Lower leg skin (tissue), 4 donors: ENCODE measurements around the gene PMP22. TPM values are rescaled to one million over a fixed set of nuclear protein-coding genes. Genes with fewer than 3 reads are reported as not detected.

Experiments used
- DNase-seq, 2 donors: peaks; one replicate each; pipeline ENCODE4 v3.0.0-alpha.2; 2019; ENCODE audit warnings: low spot score in 2 of 2
- H3K4me3 ChIP-seq: fragments of 200-600 bp; sonication (generic); 2 replicates; pipeline ENCODE4 v1.5.1; 2017; ENCODE audit warnings: mild to moderate bottlenecking, low read depth; ENCODE audit not compliant: poor library complexity, severe bottlenecking
- POLR2A ChIP-seq, 2 donors: fragments of 450-650 bp; IDR thresholded peaks; one replicate each; pipeline ENCODE4 v1.6.1; 2016 to 2017; ENCODE audit warnings: antibody characterized with exemption in 2 of 2, mild to moderate bottlenecking in 1 of 2, moderate library complexity in 1 of 2
- WGBS, 2 donors: methylation state at CpG; one replicate each; pipeline ENCODE4 v1.1.5; 2018; 5-methylcytosine and 5-hydroxymethylcytosine counted together
- intact Hi-C: fragments of 100-400 bp; cut with DNase I; formaldehyde crosslinking; loops from one replicate; pipeline ENCODE4 v1.15.0; 2023; ENCODE audit warnings: low total_unique reads
- total RNA-seq, 4 donors: library from RNA; depleted of rRNA; stranded (reverse); fragments of >200 nt; gene quantifications; one replicate each; pipeline ENCODE4 v1.1.0, GENCODE V29; 2016
- TF ChIP-seq, protein P1 (sequence below), 3 donors: fragments of 450-650 bp; IDR thresholded peaks; one replicate each; pipeline ENCODE4 v1.5.1; 2016; ENCODE audit warnings: antibody characterized with exemption in 3 of 3, mild to moderate bottlenecking in 3 of 3, moderate library complexity in 2 of 3

PMP22 gene
- total RNA-seq, 4 donors from 2014 or later, result 34.9 to 120 (median 64.5) TPM

DNA sequence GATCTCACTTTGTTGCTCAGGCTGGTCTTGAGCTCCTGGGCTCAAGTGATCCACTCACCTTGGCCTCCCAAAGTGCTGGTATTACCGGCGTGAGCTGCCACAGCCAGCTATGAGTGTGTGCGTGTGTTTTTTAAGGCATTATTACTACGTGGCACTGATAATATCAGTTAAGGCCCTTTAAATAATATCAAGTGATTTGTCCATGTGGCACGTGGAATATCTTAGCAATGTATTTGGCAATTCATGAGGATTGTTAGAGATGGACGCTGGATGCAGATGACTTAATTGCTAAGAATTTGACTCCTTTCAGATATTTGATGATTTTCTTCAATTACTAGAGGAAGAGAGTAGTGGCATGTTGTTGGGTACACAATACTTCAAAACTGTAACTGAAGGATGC is 25.5 kb upstream of the PMP22 start:
- 80% methylated on average over 6 of the region's 6 CpGs for WGBS, 2 donors
- no peak overlapping the region for H3K4me3 ChIP-seq
- no peak for TF ChIP-seq POLR2A (IDR thresholded peaks at IDR 0.05)
- TF ChIP-seq, protein P1, sequence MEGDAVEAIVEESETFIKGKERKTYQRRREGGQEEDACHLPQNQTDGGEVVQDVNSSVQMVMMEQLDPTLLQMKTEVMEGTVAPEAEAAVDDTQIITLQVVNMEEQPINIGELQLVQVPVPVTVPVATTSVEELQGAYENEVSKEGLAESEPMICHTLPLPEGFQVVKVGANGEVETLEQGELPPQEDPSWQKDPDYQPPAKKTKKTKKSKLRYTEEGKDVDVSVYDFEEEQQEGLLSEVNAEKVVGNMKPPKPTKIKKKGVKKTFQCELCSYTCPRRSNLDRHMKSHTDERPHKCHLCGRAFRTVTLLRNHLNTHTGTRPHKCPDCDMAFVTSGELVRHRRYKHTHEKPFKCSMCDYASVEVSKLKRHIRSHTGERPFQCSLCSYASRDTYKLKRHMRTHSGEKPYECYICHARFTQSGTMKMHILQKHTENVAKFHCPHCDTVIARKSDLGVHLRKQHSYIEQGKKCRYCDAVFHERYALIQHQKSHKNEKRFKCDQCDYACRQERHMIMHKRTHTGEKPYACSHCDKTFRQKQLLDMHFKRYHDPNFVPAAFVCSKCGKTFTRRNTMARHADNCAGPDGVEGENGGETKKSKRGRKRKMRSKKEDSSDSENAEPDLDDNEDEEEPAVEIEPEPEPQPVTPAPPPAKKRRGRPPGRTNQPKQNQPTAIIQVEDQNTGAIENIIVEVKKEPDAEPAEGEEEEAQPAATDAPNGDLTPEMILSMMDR (IDR thresholded peaks at IDR 0.05), result no peak
- no peak for DNase-seq
- intact Hi-C loops, result no loop called here

DNA sequence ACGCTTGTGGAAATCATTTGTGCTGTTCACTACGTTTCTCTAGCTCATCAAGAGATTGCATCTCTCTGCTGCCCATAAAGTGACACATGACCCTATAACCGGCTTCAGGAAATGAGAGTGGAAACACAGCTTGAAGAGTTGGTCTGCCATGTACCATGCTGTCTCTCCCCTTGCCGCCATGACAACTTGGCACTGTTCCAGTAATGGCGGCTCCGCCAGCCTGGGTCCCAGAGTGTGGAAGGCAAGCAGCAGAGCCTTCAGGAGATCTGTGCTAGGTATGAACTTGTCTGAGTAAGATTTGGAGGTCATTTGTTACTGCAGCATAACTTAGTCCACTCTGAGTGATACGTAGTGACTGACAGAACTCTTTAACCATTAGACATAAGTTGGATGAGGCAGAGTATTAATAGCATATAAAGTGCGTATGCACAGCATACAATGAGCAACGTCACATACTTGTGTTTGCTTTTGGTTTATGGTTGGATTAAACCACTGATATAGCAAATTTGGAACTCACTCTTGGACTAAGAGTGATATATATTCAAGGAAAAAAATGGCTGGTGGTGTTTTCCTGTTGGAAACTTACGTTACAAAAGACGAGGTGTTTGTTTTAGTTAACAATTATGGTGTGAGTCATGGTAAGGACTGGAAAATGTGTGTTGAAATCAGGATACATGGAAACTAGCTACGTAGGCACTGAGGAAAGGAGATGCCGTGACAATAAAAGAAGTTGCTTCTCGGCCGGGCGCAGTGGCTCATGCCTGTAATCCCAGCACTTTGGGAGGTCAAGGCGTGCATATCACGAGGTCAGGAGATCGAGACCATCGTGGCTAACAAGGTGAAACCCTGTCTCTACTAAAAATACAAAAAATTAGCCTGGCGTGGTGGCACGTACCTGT is 24.4 kb upstream of the PMP22 start:
- DNase-seq, result no peak
- intact Hi-C loops, result no loop called here
- WGBS, 2 donors, result 73 to 77% methylated on average over 22 of the region's 22 CpGs
- TF ChIP-seq, protein P1 (IDR thresholded peaks at IDR 0.05), result no peak
- no peak for TF ChIP-seq POLR2A (IDR thresholded peaks at IDR 0.05)
- no peak overlapping the region for H3K4me3 ChIP-seq

DNA sequence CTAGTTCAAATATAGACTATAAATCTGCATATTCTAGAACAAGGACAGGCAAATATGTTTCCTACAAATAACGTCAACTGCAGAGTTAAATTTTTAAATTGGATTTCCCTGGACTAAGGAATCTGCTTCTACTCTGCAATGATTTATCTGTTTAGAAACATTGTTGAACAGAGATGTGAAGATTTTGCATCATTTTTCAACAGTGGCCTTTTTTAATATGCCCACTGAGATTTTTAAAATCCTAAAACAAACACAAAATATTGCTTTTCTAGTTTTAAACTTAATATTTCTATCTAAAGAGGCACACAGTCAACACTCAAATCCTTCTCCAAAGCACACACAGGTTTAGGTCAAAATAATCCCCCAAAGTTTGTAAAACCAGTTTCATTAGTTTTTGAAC is 23.7 kb upstream of the PMP22 start:
- WGBS, 2 donors, result 47 to 60% methylated on average over 1 of the region's 1 CpG
- DNase-seq, result no peak
- TF ChIP-seq POLR2A (IDR thresholded peaks at IDR 0.05), result no peak
- TF ChIP-seq, protein P1 (IDR thresholded peaks at IDR 0.05), result no peak
- no peak overlapping the region for H3K4me3 ChIP-seq
- intact Hi-C loops, result no loop called here

DNA sequence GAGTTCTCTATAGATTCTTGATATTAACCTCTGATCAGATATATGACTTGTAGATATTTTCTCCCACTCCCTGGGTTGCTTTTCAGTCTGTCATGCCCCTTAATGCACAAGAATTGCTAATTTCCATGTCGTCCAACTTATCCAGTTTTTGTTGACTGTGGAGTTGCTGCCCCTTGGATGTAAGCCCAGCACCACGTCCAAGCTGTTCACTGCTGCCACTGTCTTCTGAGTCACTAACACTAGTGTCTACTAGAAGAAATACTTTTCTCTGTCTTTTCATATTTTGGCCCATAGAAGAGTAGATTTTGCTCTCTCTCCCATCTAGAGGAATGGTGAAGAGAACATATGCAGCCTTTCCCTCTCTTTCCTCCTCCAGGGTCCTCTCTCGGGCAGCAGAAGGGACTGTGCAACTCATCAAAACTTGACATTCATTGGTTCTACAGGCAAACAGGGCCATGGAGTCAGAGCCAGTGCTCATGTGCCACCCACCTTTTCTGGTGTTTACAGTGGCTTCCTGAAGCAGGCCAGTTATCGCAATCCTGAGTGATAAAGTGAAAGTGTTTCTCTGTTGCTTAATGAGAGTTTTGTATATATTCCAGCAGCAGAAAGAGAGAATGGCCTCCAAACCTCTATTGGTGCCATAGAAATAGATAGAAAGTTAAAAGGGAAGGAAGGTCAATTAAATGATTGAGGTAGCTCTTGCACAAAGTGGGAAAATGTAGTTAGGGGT is 22.6 kb upstream of the PMP22 start:
- TF ChIP-seq, protein P1 (IDR thresholded peaks at IDR 0.05), result no peak
- TF ChIP-seq POLR2A (IDR thresholded peaks at IDR 0.05), result no peak
- intact Hi-C loops, result no loop called here
- H3K4me3 ChIP-seq, result no peak overlapping the region
- DNase-seq, result no peak
- WGBS, 2 donors, result 60 to 63% methylated on average over 4 of the region's 4 CpGs

DNA sequence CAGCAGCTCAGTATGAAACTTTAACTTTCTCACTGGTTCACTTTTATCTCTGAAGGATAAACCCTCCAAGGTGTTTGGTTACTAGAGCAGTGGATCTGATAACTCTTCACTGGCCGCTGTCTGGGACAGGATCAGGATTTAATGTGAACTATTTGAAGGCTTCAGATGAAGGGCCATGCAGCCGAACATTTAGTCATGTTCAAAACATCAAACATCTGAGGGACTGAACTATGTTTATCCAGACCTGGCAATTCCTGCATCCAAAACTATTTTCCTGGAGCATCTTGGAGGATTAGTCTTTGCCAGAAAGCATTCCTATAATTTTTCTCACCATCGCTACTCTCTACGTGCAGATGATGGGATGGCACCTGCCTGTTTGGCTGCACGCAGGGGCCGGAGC is 20.3 kb upstream of the PMP22 start:
- no peak overlapping the region for H3K4me3 ChIP-seq
- no peak for DNase-seq
- intact Hi-C loops, result no loop called here
- TF ChIP-seq POLR2A (IDR thresholded peaks at IDR 0.05), result no peak
- TF ChIP-seq, protein P1 (IDR thresholded peaks at IDR 0.05), result no peak
- 84 to 85% methylated on average over 6 of the region's 6 CpGs for whole genome bisulfite sequencing, 2 donors
